IMR-90 (cell line): Measurements from ENCODE around the gene CALCOCO1.

ENCODE experiments used
- FOS ChIP-seq: fragments of 150-350 bp; IDR thresholded peaks from 2 replicates; pipeline ENCODE4 v1.6.1; 2016; ENCODE audit warnings: low read depth, low read length
- NFE2L2 ChIP-seq: fragments of 150-350 bp; IDR thresholded peaks from 2 replicates; pipeline ENCODE4 v1.6.1; 2016; ENCODE audit warnings: low read depth, mild to moderate bottlenecking, low read length
- POLR2A ChIP-seq: IDR thresholded peaks from 2 replicates; pipeline ENCODE4 v1.6.1; 2012; ENCODE audit warnings: mild to moderate bottlenecking, low read depth, low read length
- RCOR1 ChIP-seq: IDR thresholded peaks from 2 replicates; pipeline ENCODE4 v1.6.1; 2012; ENCODE audit warnings: mild to moderate bottlenecking, low read length, improper control_type of control experiment; ENCODE audit not compliant: insufficient replicate concordance
- RFX5 ChIP-seq: IDR thresholded peaks from 2 replicates; pipeline ENCODE4 v1.8.0; 2012; ENCODE audit warnings: low read depth, mild to moderate bottlenecking, low read length, moderate library complexity
- TF ChIP-seq, protein P1 (sequence below): conservative IDR thresholded peaks from 2 replicates; pipeline ENCODE4 v1.5.1; 2012; ENCODE audit warnings: mild to moderate bottlenecking, low read depth, low read length, improper control_type of control experiment
- TF ChIP-seq, protein P2 (sequence below): fragments of 150-350 bp; IDR thresholded peaks from 2 replicates; pipeline ENCODE4 v1.6.1; 2016; ENCODE audit warnings: low read depth, mild to moderate bottlenecking, low read length, moderate library complexity, borderline replicate concordance

- TF ChIP-seq, protein P1, sequence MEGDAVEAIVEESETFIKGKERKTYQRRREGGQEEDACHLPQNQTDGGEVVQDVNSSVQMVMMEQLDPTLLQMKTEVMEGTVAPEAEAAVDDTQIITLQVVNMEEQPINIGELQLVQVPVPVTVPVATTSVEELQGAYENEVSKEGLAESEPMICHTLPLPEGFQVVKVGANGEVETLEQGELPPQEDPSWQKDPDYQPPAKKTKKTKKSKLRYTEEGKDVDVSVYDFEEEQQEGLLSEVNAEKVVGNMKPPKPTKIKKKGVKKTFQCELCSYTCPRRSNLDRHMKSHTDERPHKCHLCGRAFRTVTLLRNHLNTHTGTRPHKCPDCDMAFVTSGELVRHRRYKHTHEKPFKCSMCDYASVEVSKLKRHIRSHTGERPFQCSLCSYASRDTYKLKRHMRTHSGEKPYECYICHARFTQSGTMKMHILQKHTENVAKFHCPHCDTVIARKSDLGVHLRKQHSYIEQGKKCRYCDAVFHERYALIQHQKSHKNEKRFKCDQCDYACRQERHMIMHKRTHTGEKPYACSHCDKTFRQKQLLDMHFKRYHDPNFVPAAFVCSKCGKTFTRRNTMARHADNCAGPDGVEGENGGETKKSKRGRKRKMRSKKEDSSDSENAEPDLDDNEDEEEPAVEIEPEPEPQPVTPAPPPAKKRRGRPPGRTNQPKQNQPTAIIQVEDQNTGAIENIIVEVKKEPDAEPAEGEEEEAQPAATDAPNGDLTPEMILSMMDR: no peak
- TF ChIP-seq POLR2A: no peak
- TF ChIP-seq RFX5: no peak
- no peak for TF ChIP-seq RCOR1
- TF ChIP-seq FOS: no peak
- TF ChIP-seq, protein P2, sequence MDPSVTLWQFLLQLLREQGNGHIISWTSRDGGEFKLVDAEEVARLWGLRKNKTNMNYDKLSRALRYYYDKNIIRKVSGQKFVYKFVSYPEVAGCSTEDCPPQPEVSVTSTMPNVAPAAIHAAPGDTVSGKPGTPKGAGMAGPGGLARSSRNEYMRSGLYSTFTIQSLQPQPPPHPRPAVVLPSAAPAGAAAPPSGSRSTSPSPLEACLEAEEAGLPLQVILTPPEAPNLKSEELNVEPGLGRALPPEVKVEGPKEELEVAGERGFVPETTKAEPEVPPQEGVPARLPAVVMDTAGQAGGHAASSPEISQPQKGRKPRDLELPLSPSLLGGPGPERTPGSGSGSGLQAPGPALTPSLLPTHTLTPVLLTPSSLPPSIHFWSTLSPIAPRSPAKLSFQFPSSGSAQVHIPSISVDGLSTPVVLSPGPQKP: no peak
- no peak for TF ChIP-seq NFE2L2
These were observed 49.6 kb upstream of the CALCOCO1 start for GRCh38 chr12:53776872-53777271.
